CD8-positive, alpha-beta memory T cell (primary cell): ENCODE measurements around the gene RPS21. TPM values are rescaled to one million over a fixed set of nuclear protein-coding genes. Genes with fewer than 3 reads are reported as not detected.

Experiments used
- CTCF ChIA-PET: fragments of 350-600 bp; sonication (Branson Sonifier 250); formaldehyde crosslinking; loops from one replicate; lab custom pipeline; 2021; ENCODE audit warnings: antibody characterized with exemption; lab: Charles Lee
- POLR2A ChIA-PET: fragments of 350-600 bp; sonication (Branson Sonifier 250); formaldehyde crosslinking; loops from one replicate; lab custom pipeline; 2021; ENCODE audit warnings: antibody characterized with exemption; lab: Charles Lee
- DNase-seq, 5 donors: peaks; one replicate each; pipeline versions ENCODE4 v3.0.0 to v3.0.0-alpha.2; 2020 to 2022; ENCODE audit warnings: mixed read lengths in 1 of 5
- H3K27ac ChIP-seq: one replicate; pipeline ENCODE4 v1.7.0; 2013; ENCODE audit warnings: low read depth, mild to moderate bottlenecking, low read length, moderate library complexity
- H3K27me3 ChIP-seq: 2 replicates; pipeline ENCODE4 v1.7.0; 2013; ENCODE audit warnings: low read length, mild to moderate bottlenecking; ENCODE audit not compliant: insufficient read depth, poor library complexity, severe bottlenecking
- H3K36me3 ChIP-seq: 2 replicates; pipeline ENCODE4 v1.7.0; 2013; ENCODE audit warnings: mild to moderate bottlenecking, low read length, moderate library complexity; ENCODE audit not compliant: insufficient read depth
- H3K4me1 ChIP-seq: 2 replicates; pipeline ENCODE4 v1.7.0; 2013; ENCODE audit warnings: mild to moderate bottlenecking, low read length, moderate library complexity; ENCODE audit not compliant: insufficient read depth
- H3K4me3 ChIP-seq: 2 replicates; pipeline ENCODE4 v1.7.0; 2013; ENCODE audit warnings: mild to moderate bottlenecking, low read length
- H3K9me3 ChIP-seq: 2 replicates; pipeline ENCODE4 v1.7.0; 2013; ENCODE audit warnings: mild to moderate bottlenecking, low read length
- H3K27ac Mint-ChIP-seq, 8 donors: one replicate each; pipeline ENCODE4 v1.8.0; 2020 to 2021; ENCODE audit warnings: mixed read lengths in 8 of 8, mild to moderate bottlenecking in 6 of 8, inconsistent platforms in 3 of 8, moderate library complexity in 3 of 8
- H3K27me3 Mint-ChIP-seq, 2 donors: one replicate each; pipeline ENCODE4 v1.8.0; 2020 to 2021; ENCODE audit warnings: mixed read lengths in 2 of 2, mild to moderate bottlenecking in 1 of 2, moderate library complexity in 1 of 2
- H3K36me3 Mint-ChIP-seq, 3 donors: one replicate each; pipeline ENCODE4 v1.8.0; 2020 to 2021; ENCODE audit warnings: mixed read lengths in 3 of 3, inconsistent platforms in 1 of 3, mild to moderate bottlenecking in 1 of 3
- H3K4me1 Mint-ChIP-seq, 3 donors: one replicate each; pipeline ENCODE4 v1.8.0; 2020 to 2021; ENCODE audit warnings: mixed read lengths in 3 of 3, inconsistent platforms in 1 of 3, mild to moderate bottlenecking in 1 of 3
- H3K4me3 Mint-ChIP-seq, 7 donors: one replicate each; pipeline ENCODE4 v1.8.0; 2020 to 2021; ENCODE audit warnings: mixed read lengths in 7 of 7, mild to moderate bottlenecking in 6 of 7, moderate library complexity in 4 of 7, inconsistent platforms in 2 of 7
- H3K9me3 Mint-ChIP-seq, 5 donors: one replicate each; pipeline ENCODE4 v1.8.0; 2020 to 2022; ENCODE audit warnings: mixed read lengths in 5 of 5, mild to moderate bottlenecking in 3 of 5, moderate library complexity in 2 of 5, inconsistent platforms in 1 of 5
- polyA plus RNA-seq: library from polyadenylated mRNA; unstranded; fragments of 300-500 nt; fragmentation: Illumina TruSeq; gene quantifications from one replicate; pipeline ENCODE4 v1.2.3, GENCODE V29; 2021
- total RNA-seq, 2 experiments: library from RNA; stranded (reverse); gene quantifications; one replicate each; pipeline ENCODE4 v1.2.3, GENCODE V29; 2021

RPS21 gene
- total and polyA plus RNA-seq, 3 experiments from 2014 or later: 2,034 to 2,161 (median 2,072) TPM

GRCh38 chr20:62374331-62375152 lies 12.4 kb upstream of the RPS21 start:
- Histone ChIP-seq H3K4me1 (no peaks in the 10 kb centered on the region), H3K36me3 (no peaks in the 10 kb centered on the region), H3K27ac (no peak overlapping the region), H3K9me3 (no peaks in the 10 kb centered on the region), H3K4me3 (no peak overlapping the region), H3K27me3 (peaks cover under 1% of the 10 kb centered on the region)
- H3K36me3 Mint-ChIP-seq: no peaks in the 10 kb centered on the region
- no peaks in the 10 kb centered on the region for H3K9me3 Mint-ChIP-seq
- no peak for DNase-seq
- peak overlapping the region in 1 of 8 donors; percentile 49 for H3K27ac Mint-ChIP-seq
- peaks cover 4 to 7% of the 10 kb centered on the region in 2 donors for H3K27me3 Mint-ChIP-seq
- H3K4me1 Mint-ChIP-seq: no peaks in the 10 kb centered on the region
- POLR2A ChIA-PET: no interaction called here
- CTCF ChIA-PET: no interaction called here
- H3K4me3 Mint-ChIP-seq: no peak overlapping the region

GRCh38 chr20:62376112-62377063 lies 10.5 kb upstream of the RPS21 start:
- CTCF ChIA-PET: no interaction called here
- Mint-ChIP-seq H3K4me3 (no peak overlapping the region), H3K9me3 (no peaks in the 10 kb centered on the region), H3K36me3 (no peaks in the 10 kb centered on the region), H3K27ac (peak overlapping the region in 1 of 8 donors; percentile 65), H3K4me1 (no peaks in the 10 kb centered on the region), H3K27me3 (peaks cover 3 to 6% of the 10 kb centered on the region in 2 donors)
- Histone ChIP-seq H3K9me3 (no peaks in the 10 kb centered on the region), H3K4me3 (no peak overlapping the region), H3K27ac (no peak overlapping the region), H3K27me3 (no peaks in the 10 kb centered on the region), H3K36me3 (no peaks in the 10 kb centered on the region), H3K4me1 (no peaks in the 10 kb centered on the region)
- POLR2A ChIA-PET: no interaction called here
- DNase-seq: no peak

GRCh38 chr20:62377064-62377461 lies 9.8 kb upstream of the RPS21 start:
- Mint-ChIP-seq H3K4me1 (peaks cover 2 to 4% (median 4%) of the 10 kb centered on the region in 3 donors), H3K9me3 (no peaks in the 10 kb centered on the region), H3K4me3 (no peak overlapping the region), H3K27ac (peak overlapping the region in 2 of 8 donors; percentile 57 to 65), H3K27me3 (peaks cover 3 to 6% of the 10 kb centered on the region in 2 donors), H3K36me3 (peaks cover 3 to 4% (median 4%) of the 10 kb centered on the region in 3 donors)
- CTCF ChIA-PET: no interaction called here
- H3K9me3 ChIP-seq: no peaks in the 10 kb centered on the region
- H3K4me3 ChIP-seq: no peak overlapping the region
- H3K27me3 ChIP-seq: no peaks in the 10 kb centered on the region
- H3K36me3 ChIP-seq: peaks cover 4% of the 10 kb centered on the region
- H3K27ac ChIP-seq: no peak overlapping the region
- POLR2A ChIA-PET: no interaction called here
- no peak for DNase-seq
- H3K4me1 ChIP-seq: no peaks in the 10 kb centered on the region

- H3K9me3 Mint-ChIP-seq: no peaks in the 10 kb centered on the region
- no peaks in the 10 kb centered on the region for H3K9me3 ChIP-seq
- peaks cover 4 to 6% (median 5%) of the 10 kb centered on the region in 3 donors for H3K36me3 Mint-ChIP-seq
- no peaks in the 10 kb centered on the region for H3K27me3 ChIP-seq
- no peak overlapping the region for H3K27ac Mint-ChIP-seq
- H3K4me3 Mint-ChIP-seq: no peak overlapping the region
- no peak for DNase-seq
- peaks cover 5% of the 10 kb centered on the region for H3K36me3 ChIP-seq
- no peak overlapping the region for H3K4me3 ChIP-seq
- ChIA-PET POLR2A (no interaction called here), CTCF (no interaction called here)
- peaks cover 3 to 6% of the 10 kb centered on the region in 2 donors for H3K27me3 Mint-ChIP-seq
- H3K4me1 ChIP-seq: peaks cover 3% of the 10 kb centered on the region
- peaks cover 7 to 9% (median 8%) of the 10 kb centered on the region in 3 donors for H3K4me1 Mint-ChIP-seq
- H3K27ac ChIP-seq: no peak overlapping the region
Measured at GRCh38 chr20:62377615-62378178, 9.2 kb upstream of the RPS21 start.

- no peaks in the 10 kb centered on the region for H3K9me3 ChIP-seq
- Mint-ChIP-seq H3K27ac (no peak overlapping the region), H3K4me3 (no peak overlapping the region), H3K4me1 (peaks cover 10 to 12% (median 10%) of the 10 kb centered on the region in 3 donors), H3K36me3 (peaks cover 4 to 8% (median 5%) of the 10 kb centered on the region in 3 donors), H3K27me3 (peaks cover under 1% of the 10 kb centered on the region in 2 donors), H3K9me3 (no peaks in the 10 kb centered on the region)
- ChIA-PET CTCF (no interaction called here), POLR2A (no interaction called here)
- H3K4me1 ChIP-seq: peaks cover 6% of the 10 kb centered on the region
- no peak overlapping the region for H3K4me3 ChIP-seq
- DNase-seq: no peak
- H3K36me3 ChIP-seq: peaks cover 5% of the 10 kb centered on the region
- H3K27me3 ChIP-seq: no peaks in the 10 kb centered on the region
- H3K27ac ChIP-seq: no peak overlapping the region
Measured at GRCh38 chr20:62378215-62378614, 8.7 kb upstream of the RPS21 start.

- no peak for DNase-seq
- peaks cover 17% of the 10 kb centered on the region for H3K4me1 ChIP-seq
- POLR2A ChIA-PET: no interaction called here
- Mint-ChIP-seq H3K27me3 (no peaks in the 10 kb centered on the region), H3K36me3 (peaks cover 4 to 11% (median 5%) of the 10 kb centered on the region in 3 donors), H3K9me3 (no peaks in the 10 kb centered on the region), H3K27ac (peak overlapping the region in 1 of 8 donors; percentile 78), H3K4me3 (no peak overlapping the region), H3K4me1 (peaks cover 27 to 30% (median 29%) of the 10 kb centered on the region in 3 donors)
- H3K36me3 ChIP-seq: peaks cover 5% of the 10 kb centered on the region
- H3K4me3 ChIP-seq: no peak overlapping the region
- no peaks in the 10 kb centered on the region for H3K9me3 ChIP-seq
- no peak overlapping the region for H3K27ac ChIP-seq
- no peaks in the 10 kb centered on the region for H3K27me3 ChIP-seq
- CTCF ChIA-PET: interaction anchor here (0.6 to 3.4 kb wide), 2 partner anchors 81 to 289 kb away, joined by 4 to 14 read pairs; no protein-coding TSS in a partner anchor
Measured at GRCh38 chr20:62381202-62381797, 5.6 kb upstream of the RPS21 start.

GRCh38 chr20:62381842-62382241 lies 5.1 kb upstream of the RPS21 start:
- Histone ChIP-seq H3K27me3 (no peaks in the 10 kb centered on the region), H3K36me3 (peaks cover 5% of the 10 kb centered on the region), H3K4me3 (no peak overlapping the region), H3K9me3 (no peaks in the 10 kb centered on the region), H3K27ac (no peak overlapping the region), H3K4me1 (peaks cover 17% of the 10 kb centered on the region)
- peak overlapping the region in 1 of 7 donors; percentile 51 for H3K4me3 Mint-ChIP-seq
- peaks cover 29 to 32% (median 31%) of the 10 kb centered on the region in 3 donors for H3K4me1 Mint-ChIP-seq
- H3K27me3 Mint-ChIP-seq: no peaks in the 10 kb centered on the region
- DNase-seq: no peak
- peak overlapping the region in 5 of 8 donors; percentile 4 to 76 (median 45) for H3K27ac Mint-ChIP-seq
- no peaks in the 10 kb centered on the region for H3K9me3 Mint-ChIP-seq
- peaks cover 4 to 15% (median 5%) of the 10 kb centered on the region in 3 donors for H3K36me3 Mint-ChIP-seq
- CTCF ChIA-PET: interaction anchor here (0.9 to 3.4 kb wide), 6 partner anchors 15 to 371 kb away, joined by 3 to 14 read pairs (median 6); partner anchors contain the start of gene LAMA5
- POLR2A ChIA-PET: no interaction called here
